GM23248 (cell line): Measurements from ENCODE around the gene SEMA5A.

Source experiments
- EZH2 ChIP-seq: fragments of 200-600 bp; sonication (generic); IDR thresholded peaks from 2 replicates; pipeline ENCODE4 v1.6.1; 2018; ENCODE audit warnings: antibody characterized with exemption, mild to moderate bottlenecking; ENCODE audit not compliant: insufficient read depth, poor library complexity, severe bottlenecking
- EZH2phosphoT487 ChIP-seq: fragments of 200-600 bp; sonication (generic); IDR thresholded peaks from 2 replicates; pipeline ENCODE4 v1.6.1; 2018; ENCODE audit warnings: antibody characterized with exemption, moderate library complexity, mild to moderate bottlenecking, low read depth; ENCODE audit not compliant: insufficient read depth

DNA sequence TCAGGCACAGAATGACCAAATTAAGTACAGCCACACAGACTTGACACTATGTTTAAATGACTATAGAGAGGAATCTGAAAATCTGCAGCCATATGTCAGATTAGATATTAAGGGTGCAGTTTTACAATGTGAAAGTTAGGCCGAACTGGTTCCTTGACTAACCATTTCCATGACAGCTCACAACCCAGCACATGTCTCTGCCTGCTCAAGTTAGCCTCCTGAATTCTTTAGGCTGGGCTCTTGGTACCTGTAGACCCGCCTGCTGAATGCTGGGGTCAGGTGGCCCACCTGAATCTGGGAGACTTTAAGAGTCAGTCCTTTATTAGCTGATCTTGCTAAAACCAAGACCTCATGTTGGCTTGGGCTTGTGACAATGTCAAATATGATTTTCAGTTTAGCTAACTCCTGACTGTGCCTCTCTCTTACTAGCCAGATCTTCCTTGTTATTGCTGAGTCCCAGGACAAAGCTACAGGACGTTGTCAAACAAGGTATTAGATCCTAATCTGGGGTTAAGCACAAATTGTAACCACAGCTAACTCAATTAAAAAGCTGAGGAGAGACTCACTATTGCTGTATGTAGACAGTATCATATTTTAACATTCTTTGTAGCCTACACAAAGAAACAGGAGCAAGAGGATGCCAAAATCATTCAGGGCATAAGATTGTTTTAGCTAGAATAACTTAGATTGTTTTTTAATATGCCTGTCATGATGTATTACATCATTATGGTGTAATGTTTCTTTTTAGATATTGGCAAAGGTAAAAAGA is 490.9 kb downstream of the SEMA5A start:
- no peak for TF ChIP-seq EZH2
- TF ChIP-seq EZH2phosphoT487, result no peak
